HG02610 (cell line): ENCODE data around the gene BIRC5.
"Not testable (repeated sequence)": the region's sequence is repeated elsewhere in the genome, so short reads cannot be mapped to it uniquely, and the experiment has no call there.

Experiments used
- ATAC-seq: cut with Tn5 transposase; IDR thresholded peaks from one replicate; pipeline ENCODE4 v1.9.1; 2021; ENCODE audit warnings: mild to moderate bottlenecking, moderate library complexity; ENCODE audit not compliant: unreplicated experiment

BIRC5 gene

DNA sequence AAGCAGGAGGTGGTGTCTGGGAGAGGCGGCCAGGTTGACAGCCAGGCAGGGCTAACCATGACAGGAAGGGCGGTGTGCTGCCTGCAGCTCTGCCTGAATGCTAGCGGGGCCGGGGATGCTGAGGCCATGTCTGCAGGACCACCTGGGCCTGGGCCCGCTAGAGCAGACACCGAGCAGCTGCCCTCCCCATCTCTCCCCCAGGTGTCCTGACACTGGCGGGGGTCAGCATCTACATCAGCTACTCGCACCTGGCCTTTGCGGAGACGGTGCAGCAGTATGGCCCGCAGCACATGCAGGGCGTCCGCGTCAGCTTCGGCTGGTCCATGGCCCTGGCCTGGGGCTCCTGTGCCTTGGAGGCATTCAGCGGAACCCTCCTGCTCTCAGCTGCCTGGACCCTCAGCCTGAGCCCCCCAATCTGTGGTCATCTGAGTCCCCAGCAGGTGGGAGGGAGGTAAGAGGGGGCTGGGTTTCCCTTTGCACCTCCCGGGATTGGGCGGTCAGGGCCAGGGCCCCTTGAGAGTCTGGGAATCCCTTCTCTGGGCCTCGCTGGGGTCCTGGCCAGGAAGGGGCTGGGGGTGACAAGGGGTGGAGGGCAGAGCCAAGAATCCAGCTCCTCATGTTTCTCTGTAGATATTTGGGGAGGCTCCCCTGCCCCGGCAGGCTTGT, 24.9 kb downstream of the BIRC5 start:
- no peak for ATAC-seq

DNA sequence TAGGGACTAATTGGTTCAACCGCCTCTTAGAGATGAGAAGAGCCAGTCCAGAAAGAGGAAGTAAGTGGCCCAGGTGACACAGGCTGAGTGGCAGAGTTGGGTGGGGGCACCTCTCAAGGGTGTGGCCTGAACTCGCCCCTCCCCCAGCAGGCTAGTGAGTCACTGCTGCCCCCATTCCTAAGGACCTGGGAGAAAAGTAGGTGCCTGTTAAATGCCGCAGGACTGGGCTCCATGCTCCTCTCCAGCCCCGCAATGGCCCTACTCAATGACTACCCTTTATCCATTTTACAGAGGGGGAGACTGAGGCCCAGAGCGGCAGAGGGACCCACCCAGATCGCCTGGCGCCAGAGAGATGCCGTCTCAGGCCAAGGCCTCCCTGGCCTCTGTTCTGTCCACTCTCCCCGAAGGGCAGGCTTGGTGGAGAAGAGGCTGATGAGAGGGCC, 25.5 kb downstream of the BIRC5 start:
- ATAC-seq = no peak

DNA sequence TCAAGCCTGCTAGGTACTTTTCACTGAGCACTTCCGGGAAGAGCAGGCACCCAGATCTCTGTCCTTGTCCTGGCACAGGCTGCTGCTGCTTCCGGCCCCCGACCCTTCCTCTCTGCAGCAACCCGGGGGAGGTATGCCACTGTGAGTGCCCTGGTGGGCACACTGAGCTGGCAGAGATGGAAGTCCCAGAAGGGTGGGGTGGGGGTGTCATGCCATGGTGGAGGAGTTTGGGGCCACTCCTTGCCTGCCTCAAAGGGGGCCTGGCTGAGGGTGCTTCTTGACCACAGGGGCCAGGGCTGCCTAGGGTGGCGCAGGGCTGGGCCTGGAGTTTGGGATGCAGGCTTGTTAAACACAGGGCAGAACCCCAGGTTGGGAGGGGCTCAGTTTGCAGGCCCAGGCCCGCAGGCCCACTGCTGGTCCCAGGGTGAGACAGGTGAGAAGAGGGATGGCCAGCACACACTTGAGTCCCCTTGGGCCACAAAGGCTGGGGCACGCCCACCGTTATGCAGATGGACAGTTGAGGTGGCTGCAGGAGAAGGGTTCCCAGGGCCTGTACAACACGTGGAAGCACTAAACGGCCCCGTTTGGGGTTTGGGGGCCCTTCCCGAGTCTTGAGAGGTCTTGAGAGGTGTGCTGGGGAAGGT, 26.1 kb downstream of the BIRC5 start:
- no peak for ATAC-seq

DNA sequence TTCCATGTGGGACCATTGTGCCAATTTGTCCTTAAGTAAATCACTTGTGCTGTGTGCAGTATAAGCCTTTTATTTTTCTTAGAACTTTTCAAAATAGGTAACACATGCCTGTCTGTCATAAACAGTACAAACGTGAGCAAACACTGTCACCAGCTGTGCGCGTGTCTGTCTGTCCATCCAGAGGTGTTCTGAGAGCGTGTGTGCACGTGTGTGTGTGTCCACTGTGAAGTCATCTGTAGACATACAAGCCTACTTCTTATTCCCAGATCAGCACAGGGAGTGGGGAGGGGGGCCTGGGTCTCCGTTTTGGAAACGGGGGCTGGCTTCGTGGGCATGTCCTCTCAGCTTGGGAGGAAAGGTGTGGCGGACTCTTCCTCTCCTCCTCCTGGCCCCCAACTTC, 26.8 kb downstream of the BIRC5 start:
- no peak for ATAC-seq

DNA sequence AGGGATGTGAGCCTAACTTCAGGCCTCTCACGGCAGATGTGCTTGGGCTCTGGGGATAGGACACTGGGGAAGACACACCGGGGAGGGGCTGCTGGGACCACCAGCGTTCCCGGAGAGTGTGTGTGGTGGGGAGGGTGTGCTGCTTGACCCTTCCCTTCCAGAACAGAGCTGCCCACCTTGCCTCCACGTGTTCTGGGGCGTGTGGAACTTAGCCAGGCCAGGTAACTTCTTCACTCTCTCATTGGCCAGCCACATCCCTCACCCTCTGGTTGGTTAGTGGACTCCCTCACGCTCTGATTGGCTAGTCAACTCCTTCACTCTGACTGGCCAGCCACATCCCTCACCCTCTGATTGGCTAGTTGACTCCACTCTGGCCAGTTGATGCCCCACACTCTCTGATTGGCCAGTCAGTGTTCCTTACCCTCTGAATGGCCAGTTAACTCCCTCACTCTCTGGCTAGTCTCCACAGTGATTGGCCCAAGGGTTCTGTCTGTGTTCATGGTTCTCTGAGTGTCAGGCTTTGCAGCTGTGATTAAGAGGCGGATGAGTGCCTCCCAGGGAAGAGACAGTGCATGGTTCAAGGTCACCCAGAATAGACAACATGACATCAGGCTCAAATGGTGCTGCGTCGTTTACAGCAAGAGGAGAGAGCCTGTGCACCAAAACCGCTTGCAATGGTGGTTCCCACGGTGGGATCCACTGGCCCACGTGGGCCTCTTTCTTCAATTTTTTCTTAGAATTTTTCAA, 27.4 kb downstream of the BIRC5 start:
- no peak for ATAC-seq

DNA sequence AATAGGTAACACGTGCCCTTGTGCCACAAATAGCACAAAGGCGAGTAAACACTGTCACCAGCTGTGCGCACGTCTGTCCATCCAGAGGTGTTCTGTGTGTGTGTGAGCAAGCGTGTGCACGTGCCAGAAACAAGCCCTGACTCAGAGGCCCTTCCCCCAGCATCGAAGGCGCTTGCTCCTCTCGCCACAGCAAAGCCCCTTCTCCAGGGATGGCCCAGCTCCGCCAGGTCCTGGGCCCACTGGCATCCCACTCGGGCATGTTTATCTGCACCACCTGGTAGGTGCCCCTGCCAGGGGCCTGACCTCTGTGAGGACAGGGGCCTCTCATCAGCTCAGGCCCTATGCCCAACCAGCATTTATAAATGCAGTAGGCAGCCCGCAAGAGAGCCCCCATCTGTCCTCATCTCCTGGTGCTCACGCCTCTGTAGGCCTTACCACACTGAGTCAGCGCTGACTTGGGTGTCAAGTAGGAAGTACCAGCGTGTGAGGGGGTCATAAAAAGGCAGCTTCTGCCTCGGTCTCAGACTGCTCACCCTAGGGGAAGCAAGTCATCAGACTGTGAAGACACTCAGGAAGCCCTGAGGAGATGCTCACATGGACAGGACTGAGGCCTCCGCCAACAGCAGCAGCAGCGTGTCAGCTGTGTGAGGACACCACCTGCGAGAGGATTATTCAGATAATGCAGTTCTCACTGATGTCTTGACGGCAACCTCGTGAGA, 28.1 kb downstream of the BIRC5 start:
- peak; percentile 54 for ATAC-seq

DNA sequence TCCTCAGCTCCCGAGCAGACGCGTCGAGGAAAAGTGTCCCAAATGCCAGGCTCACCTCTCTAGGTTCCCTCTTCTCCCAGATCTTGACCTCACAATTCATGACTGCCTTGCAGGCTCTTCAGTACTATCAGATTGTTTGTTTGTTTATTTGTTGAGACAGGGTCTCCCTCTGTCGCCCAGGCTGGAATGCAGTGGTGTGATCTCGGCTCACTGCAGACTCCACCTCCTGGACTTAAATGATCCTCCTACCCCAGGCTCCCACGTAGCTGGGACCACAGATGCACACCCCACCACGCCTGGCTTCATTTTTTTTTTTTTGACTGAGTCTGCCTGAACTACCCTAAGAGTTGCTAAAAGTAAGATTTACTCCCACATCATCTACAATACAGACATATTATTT, 33.3 kb downstream of the BIRC5 start:
- ATAC-seq = no peak

DNA sequence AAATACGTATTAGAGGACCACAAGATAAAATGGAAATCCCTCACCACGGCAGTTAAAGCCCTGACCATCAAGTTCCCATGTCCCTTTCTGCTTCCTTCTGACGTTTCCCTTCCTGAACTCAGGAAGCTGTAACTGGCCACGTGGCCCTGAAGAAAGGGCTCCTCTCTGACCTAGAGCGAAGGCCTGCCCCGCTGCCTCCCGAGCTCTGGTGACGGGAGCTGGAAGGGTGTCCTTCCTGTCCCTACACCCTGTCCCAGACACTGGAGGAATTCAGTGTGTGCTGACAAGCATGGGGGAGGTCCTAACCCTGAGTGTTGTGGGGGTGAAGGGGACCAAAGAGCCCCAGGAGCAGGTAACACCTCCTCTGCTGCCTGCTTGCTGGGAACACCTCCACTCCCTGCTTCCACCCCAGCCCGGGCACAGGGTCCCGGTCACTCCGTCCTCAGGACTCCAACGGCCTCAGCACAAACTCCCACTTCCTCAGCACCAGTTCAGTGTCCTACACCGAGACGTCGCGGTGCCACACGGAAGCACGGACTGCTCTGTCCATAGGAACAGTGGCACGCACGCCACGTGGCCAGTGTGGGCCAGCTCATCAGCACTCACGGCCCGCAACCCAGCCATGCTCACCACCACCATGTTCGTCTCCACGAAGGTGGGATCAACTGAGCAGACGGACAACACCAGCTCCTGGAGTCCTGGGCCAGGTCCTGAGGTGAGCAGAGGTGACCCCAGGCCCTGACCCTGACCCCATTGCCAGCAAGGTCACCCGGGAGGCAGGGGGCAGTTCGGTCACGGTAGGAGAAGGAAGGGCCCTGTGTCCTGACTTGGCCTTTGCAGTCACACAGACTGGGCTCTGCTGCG, 34.2 kb downstream of the BIRC5 start:
- ATAC-seq = no peak

DNA sequence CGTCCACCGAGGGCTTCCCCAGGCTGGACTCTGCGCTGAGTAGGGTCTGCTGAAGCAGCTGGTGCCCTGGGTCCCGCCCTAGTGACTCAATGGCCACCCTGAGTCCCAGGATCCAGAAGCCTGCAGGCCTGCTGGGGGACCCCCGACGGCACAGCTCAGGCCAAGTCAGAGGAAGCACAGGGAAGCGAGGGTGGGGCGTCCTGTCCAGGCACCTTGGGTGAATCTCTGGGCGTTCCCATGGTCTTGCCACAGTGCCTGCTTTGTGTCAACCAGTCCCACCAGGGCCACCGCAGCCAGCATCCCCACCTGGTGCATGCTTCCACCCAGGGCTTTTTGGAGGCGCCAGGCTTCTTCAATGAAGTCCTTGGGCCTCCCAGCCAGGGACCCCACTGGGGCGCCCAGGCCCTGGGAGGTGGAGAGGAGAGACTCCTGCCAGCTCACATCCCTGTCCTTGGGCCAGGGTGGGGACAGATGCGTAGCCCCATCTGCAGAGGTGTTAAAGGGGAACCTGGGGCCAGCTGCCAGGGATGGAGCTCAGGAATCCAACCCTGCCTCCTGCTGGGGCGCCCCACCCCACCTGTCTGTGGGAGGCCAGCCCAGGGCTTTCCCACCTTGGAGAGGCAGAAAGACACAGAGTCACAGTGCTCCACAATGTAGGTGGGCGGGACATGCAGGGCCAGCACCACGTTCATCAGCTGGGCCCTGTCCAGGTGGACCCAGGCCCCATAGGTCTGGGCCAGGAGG, 35.2 kb downstream of the BIRC5 start:
- ATAC-seq = no peak

DNA sequence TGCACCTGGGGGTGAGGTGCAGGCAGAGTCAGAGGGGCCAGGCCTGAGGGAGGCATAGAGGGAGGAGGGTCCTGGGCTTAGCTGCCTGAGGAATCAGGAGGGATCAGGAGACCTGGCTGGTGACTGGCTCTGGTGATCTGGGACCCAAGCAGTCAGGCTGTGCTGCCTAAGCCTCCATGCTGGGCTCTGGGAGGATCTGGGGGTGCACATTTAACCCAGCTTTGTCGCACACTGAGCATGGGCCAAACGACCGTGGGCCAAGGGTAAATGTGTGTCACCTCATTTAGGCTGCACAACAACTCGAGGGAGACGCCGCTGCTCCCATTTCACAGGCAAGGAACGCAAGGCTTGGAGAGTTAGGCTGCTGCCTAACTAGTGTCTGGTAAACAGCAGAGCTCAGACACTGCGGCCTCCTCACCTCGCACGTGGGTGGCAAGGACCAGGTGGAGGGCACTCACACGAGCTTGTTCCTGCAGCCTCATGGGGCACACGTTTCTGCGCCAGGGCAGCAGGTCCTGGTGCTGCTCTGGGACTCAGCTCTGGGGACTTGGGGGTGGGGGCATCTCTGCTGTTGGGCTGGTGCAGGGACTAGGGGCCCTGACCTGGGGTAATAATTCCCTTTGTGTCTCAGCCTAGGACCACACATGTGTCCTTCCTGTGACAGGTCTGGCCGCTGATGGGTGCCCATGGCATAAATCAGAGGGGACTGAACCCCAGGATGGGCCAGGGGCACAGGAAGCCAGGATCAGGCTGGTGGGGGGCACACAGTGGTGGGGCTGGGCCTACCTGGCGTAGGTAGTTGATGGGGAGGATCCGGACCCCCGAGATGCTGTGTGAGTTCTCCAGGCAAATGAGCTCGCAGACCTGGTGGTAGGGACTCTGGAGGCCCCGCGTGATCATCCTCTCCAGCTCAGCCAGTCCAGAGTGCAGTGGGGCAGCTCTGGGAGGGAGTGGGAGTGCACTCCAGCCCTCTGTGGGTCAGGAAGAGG, 36.1 kb downstream of the BIRC5 start:
- ATAC-seq = no peak

DNA sequence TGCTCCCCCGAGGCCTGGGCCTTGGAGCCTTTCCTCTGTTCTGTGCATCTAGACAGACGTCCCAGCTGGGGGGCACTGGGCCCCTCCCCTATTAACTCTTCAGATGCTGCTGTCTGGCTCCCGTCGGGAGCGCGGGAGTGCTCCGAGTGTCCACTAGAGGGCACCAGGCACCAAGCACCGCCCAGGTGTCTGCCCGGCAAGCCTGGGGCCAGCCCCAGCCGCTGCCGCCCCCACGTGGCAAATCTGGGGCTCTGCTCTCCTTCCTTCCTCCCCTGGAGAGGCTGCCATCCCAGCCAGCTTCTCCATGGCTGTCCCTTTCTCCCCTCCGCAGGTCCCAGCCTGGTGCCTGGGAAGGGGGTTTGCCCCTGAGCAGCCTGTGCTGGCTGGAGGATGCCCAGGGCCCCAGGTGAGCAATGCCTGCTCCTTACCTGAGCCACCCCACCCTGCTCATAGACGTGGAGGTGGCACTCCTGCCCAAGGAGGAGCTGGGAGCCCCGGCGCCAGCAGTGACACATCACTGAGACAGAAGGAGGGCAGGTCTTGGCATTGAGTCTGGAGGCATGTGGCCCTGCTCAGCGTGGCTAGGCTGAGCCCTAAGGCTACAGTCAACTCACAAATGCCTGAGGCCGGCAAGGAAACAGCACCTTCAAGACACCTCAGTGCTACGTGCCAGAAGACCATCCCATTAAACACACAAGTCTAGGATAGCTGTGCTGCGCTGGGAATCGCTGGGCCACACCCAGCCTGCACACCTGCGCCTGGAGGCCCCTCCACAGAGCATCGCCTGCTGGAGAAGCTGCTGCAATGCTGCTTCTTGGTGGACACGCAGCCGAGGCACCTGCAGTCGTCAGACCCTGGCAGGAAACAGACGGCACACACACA, 37.1 kb downstream of the BIRC5 start:
- no peak for ATAC-seq

DNA sequence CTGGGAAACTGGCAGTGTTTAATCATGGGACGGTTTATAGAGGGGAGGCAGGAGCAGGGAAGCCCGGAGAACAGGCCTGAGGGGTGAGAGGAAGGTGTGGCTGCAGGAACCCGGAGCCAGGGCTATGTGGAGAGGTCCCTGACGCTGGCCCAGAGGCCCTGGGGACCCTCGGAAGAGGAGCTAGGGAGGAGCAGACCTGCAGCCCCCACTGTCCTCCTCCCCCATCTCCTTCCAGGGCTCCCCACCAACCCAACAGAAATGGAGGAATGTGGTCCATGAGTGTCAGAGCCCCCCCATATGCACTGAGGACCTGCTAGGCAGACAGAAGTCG, 37.7 kb downstream of the BIRC5 start:
- ATAC-seq = no peak

DNA sequence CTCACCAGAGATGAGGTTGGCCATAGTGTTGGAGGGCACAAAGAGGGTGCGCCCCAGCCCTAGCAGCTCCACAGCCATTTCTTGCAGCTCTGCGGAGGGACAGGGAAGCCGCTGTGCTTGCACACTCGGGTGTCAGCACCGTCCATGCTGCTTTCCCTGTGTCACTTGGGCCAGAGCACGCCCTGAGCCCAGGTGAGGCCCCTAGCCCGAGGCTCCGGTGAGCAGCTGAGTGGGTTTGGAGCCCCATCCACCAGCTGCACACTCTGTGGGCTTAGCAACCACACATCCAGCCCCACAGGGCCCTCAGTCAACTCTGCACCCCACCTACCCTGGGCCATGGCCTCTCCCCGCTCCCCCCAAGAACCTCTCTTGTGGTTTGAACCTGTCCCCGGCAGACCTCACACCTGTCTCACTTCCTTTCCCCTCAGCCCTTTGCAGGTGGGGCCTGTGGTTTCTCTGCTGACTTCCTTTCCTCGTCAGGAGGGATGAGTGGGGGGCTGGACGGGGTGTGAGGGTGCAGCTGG, 38.1 kb downstream of the BIRC5 start:
- ATAC-seq = no peak

DNA sequence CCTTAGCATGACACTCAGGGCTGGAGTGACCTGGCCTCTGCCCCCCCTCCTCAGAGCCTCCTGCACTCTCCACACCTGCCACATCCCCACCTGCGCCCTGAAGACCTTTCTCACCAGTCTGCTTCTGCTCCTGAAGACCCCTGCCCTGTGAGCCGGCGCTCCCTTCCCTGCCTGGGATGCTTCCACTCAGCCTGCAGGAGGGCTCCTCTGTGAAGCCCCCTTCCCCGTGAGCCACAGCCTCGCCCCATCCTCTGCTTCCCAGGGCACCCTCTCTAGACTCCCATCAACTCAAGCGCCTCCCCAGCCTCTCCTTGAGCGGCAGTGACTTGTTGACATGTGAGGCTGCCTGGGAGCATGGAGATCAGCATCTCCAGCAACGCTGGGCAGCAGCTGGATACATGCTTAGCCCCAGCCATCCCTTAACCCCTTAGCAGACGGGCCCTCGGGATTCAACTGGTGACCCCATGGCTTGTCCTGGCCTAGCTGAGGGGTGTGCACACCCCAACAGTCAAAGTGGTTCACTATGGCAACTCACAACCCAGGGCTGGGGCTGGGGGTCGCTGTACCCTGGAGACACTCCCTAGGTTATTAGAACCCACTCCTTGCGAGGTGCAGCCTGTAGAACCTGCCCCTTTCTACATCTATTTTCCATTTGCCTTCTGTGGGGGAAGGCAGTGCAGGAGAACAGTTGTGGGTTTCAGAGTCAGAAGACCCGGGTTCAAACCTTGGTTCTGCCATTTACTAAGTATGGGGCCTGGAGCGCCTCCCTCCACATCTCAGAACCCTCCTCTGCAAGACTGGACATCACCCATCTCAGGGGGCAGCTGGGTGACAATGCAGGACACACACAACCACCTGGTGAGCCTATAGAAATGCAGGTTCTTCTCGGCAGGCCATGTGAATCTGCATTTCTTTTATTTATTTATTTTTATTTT, 38.9 kb downstream of the BIRC5 start:
- ATAC-seq = no peak

DNA sequence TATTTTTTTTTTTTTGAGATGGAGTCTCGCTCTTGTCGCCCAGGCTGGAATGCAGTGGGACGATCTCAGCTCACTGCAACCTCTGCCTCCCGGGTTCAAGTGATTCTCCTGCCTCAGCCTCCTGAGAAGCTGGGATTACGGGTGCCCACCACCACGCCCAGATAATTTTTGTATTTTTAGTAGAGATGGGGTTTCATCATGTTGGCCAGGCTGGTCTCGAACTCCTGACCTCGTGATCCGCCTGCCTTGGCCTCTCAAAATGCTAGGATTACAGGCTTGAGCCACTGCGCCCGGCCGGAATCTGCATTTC, 39.5 kb downstream of the BIRC5 start:
- ATAC-seq = not testable (repeated sequence)

DNA sequence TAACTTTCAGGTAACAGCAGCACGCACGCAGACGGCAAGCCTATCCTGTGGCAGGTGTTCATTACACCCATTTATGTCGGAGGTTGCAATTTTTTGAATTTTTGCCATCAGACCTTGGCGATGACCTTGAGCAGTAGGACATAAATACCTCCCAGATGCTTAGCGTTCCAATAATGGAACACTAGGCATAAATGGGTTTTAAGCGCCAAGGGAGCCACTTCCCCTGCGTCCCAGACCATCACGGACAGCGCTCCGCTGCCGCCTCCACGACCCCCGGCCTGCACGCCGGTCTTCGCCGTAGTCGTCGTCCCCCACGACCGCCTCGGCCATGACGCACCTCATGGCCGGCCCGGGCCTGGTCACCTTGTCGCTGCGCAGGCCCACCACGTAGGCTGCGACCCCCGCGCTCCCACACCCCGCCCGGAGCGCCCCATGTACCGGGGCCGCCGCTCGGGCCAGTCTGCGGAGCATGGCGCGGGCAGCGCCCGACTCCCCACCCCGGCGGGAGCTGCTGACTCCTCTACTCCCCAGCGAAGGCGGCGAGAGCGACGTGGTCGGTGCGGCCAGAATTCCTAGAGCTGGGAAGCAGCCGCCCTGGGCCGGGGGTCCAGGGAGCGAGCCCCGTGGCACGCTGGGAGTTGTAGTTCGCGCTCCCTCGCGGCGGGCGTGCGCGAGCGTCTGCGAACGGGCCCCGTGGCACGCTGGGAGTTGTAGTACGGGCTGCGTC, 40.1 kb downstream of the BIRC5 start:
- ATAC-seq = peak; percentile 49
